ENCODE measurements around the gene ANKRD34B.

DNA sequence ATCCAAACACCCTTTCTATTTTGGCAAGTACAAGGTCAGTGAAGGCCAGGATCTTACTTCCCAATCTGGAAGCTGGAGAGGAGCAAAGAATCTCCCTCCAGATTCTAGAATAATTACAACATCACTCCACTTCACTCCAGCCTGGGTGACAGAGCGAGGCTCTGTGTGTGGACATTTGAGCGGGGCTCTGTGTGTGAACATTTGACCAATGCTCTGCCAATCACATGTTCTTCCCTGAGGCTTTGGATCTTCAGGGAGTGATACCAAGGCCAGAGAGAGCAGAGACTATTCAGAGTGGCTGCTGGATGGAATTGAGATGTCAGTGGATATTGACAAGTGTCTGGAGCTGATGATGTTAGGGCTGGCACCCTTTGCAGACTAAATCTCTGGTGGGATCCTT lies 24.7 kb upstream of the ANKRD34B start:
- TF ChIP-seq, protein P1, sequence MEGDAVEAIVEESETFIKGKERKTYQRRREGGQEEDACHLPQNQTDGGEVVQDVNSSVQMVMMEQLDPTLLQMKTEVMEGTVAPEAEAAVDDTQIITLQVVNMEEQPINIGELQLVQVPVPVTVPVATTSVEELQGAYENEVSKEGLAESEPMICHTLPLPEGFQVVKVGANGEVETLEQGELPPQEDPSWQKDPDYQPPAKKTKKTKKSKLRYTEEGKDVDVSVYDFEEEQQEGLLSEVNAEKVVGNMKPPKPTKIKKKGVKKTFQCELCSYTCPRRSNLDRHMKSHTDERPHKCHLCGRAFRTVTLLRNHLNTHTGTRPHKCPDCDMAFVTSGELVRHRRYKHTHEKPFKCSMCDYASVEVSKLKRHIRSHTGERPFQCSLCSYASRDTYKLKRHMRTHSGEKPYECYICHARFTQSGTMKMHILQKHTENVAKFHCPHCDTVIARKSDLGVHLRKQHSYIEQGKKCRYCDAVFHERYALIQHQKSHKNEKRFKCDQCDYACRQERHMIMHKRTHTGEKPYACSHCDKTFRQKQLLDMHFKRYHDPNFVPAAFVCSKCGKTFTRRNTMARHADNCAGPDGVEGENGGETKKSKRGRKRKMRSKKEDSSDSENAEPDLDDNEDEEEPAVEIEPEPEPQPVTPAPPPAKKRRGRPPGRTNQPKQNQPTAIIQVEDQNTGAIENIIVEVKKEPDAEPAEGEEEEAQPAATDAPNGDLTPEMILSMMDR (IDR thresholded peaks at IDR 0.05) = no peak
- TF ChIP-seq POLR2AphosphoS5 (IDR thresholded peaks at IDR 0.05) (no peak), POLR2A (IDR thresholded peaks at IDR 0.05) (no peak), EP300 (IDR thresholded peaks at IDR 0.05) (no peak)

Measured in sigmoid colon (tissue), 4 donors.